ENCODE data around the gene KIAA0319L. TPM values are rescaled to one million over a fixed set of nuclear protein-coding genes. Genes with fewer than 3 reads are reported as not detected.

KIAA0319L gene
- total RNA-seq, 1 experiment from 2014 or later, result 22.8 TPM

GRCh38 chr1:35437200-35437599 lies 120.0 kb downstream of the KIAA0319L start:
- Histone ChIP-seq H3K4me3 (no peak overlapping the region), H3K4me1 (replicated peaks) (no peaks in the 10 kb centered on the region), H3K27ac (no peak overlapping the region), H3K36me3 (peaks cover 39% of the 10 kb centered on the region), H3K9me3 (replicated peaks) (no peaks in the 10 kb centered on the region), H3K27me3 (replicated peaks) (no peaks in the 10 kb centered on the region)
- no peak for DNase-seq (ENCODE audit: low read depth in 1 of 2, low spot score in 2 of 2)

DNA sequence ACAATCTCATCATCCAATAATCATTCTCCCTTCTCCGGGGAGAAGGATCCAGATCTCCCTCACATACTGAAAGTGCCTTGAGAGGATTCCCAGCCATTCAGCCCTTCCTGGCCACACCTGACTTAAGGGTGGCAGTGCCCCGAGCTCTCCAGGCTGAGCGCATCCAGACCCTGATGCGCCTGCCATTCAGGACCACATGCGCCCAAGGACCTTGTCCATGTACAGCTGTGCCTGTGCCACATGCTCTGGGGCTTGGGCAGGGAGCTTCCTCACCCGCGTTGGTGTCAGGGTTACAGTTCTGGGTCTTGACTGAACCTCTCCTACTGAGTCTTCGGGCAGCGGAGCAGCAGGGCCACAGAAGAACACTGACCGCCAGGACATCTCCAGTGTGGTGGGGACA lies 121.1 kb downstream of the KIAA0319L start:
- no peaks in the 10 kb centered on the region for H3K9me3 ChIP-seq (replicated peaks)
- H3K27ac ChIP-seq, result no peak overlapping the region
- H3K4me3 ChIP-seq, result no peak overlapping the region
- no peaks in the 10 kb centered on the region for H3K27me3 ChIP-seq (replicated peaks)
- no peaks in the 10 kb centered on the region for H3K4me1 ChIP-seq (replicated peaks)
- no peak for DNase-seq (ENCODE audit: low read depth in 1 of 2, low spot score in 2 of 2)
- peaks cover 35% of the 10 kb centered on the region for H3K36me3 ChIP-seq

DNA sequence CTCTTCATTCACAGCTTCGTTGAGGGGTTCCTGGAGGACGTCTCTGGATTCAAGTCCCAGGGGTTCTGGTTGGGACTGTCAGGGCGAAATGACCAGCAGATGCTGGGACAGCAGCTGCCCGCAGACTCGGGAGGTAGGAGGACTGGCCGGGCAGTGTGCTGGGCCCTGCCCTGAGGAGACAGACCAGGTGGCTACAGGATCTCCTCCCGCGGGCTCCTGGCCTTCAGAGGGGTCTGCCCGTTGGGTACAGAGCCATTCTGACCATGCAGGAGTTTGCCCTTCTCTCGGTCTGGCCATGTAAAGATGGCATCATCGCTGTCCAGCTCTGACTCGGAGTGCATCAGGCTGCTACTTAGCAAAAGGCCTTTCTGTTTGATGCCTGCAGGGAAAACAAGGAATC lies 122.5 kb downstream of the KIAA0319L start:
- Histone ChIP-seq H3K36me3 (peaks cover 30% of the 10 kb centered on the region), H3K4me3 (no peak overlapping the region), H3K27ac (no peak overlapping the region), H3K9me3 (replicated peaks) (no peaks in the 10 kb centered on the region), H3K27me3 (replicated peaks) (no peaks in the 10 kb centered on the region), H3K4me1 (replicated peaks) (no peaks in the 10 kb centered on the region)
- no peak for DNase-seq (ENCODE audit: low read depth in 1 of 2, low spot score in 2 of 2)

GRCh38 chr1:35433714-35434113 lies 123.5 kb downstream of the KIAA0319L start:
- Histone ChIP-seq H3K4me1 (replicated peaks) (no peaks in the 10 kb centered on the region), H3K9me3 (replicated peaks) (no peaks in the 10 kb centered on the region), H3K27ac (no peak overlapping the region), H3K4me3 (no peak overlapping the region), H3K27me3 (replicated peaks) (no peaks in the 10 kb centered on the region), H3K36me3 (peaks cover 30% of the 10 kb centered on the region)
- no peak for DNase-seq (ENCODE audit: low read depth in 1 of 2, low spot score in 2 of 2)

- no peak for DNase-seq (ENCODE audit: low read depth in 1 of 2, low spot score in 2 of 2)
- no peaks in the 10 kb centered on the region for H3K4me1 ChIP-seq (replicated peaks)
- no peak overlapping the region for H3K27ac ChIP-seq
- H3K4me3 ChIP-seq, result no peak overlapping the region
- peaks cover 30% of the 10 kb centered on the region for H3K36me3 ChIP-seq
- H3K27me3 ChIP-seq (replicated peaks), result no peaks in the 10 kb centered on the region
- no peaks in the 10 kb centered on the region for H3K9me3 ChIP-seq (replicated peaks)
Observed at GRCh38 chr1:35432231-35432630, 125.0 kb downstream of the KIAA0319L start.

- Histone ChIP-seq H3K9me3 (replicated peaks) (no peaks in the 10 kb centered on the region), H3K4me3 (no peak overlapping the region), H3K27me3 (replicated peaks) (no peaks in the 10 kb centered on the region), H3K27ac (no peak overlapping the region), H3K4me1 (replicated peaks) (no peaks in the 10 kb centered on the region), H3K36me3 (peaks cover 28% of the 10 kb centered on the region)
- no peak for DNase-seq (ENCODE audit: low read depth in 1 of 2, low spot score in 2 of 2)
Observed at GRCh38 chr1:35431173-35431599, 126.0 kb downstream of the KIAA0319L start.

DNA sequence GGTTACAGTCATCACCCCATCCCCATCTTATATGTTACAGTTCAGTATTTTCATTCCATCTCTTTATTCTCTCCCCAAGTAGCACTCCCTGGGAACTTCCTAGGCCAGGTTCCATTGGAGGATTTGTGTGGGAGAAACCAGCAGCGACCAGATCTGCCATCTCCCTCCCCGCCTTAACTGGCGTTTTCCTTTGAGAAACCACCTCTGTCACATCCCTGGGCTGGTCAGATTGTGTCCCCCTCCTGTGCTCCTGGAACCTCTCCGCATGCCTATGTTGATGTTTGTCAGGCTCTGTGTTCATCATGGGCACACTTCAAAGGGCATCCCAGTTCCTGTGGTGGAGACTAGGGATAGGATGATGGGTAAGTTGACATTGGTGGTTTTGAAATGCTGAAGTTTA lies 126.4 kb downstream of the KIAA0319L start:
- no peaks in the 10 kb centered on the region for H3K27me3 ChIP-seq (replicated peaks)

GRCh38 chr1:35428360-35428759 lies 128.8 kb downstream of the KIAA0319L start:
- no peaks in the 10 kb centered on the region for H3K9me3 ChIP-seq (replicated peaks)
- no peak overlapping the region for H3K4me3 ChIP-seq
- no peak overlapping the region for H3K27ac ChIP-seq
- peaks cover 18% of the 10 kb centered on the region; the same call in 1 of the 2 replicates for H3K36me3 ChIP-seq
- DNase-seq (ENCODE audit: low read depth in 1 of 2, low spot score in 2 of 2), result no peak
- no peaks in the 10 kb centered on the region for H3K4me1 ChIP-seq (replicated peaks)
- no peaks in the 10 kb centered on the region for H3K27me3 ChIP-seq (replicated peaks)

More for the DNA sequence above, 126.4 kb downstream of the KIAA0319L start:
- peaks cover 25% of the 10 kb centered on the region for H3K36me3 ChIP-seq
- no peaks in the 10 kb centered on the region for H3K4me1 ChIP-seq (replicated peaks)
- no peak overlapping the region for H3K4me3 ChIP-seq
- DNase-seq (ENCODE audit: low read depth in 1 of 2, low spot score in 2 of 2), result no peak
- H3K9me3 ChIP-seq (replicated peaks), result no peaks in the 10 kb centered on the region
- H3K27ac ChIP-seq, result no peak overlapping the region

GRCh38 chr1:35426097-35426586 lies 131.1 kb downstream of the KIAA0319L start:
- Histone ChIP-seq H3K27me3 (replicated peaks) (no peaks in the 10 kb centered on the region), H3K36me3 (peaks cover 10% of the 10 kb centered on the region; the same call in 1 of the 2 replicates), H3K27ac (no peak overlapping the region), H3K9me3 (replicated peaks) (no peaks in the 10 kb centered on the region), H3K4me3 (no peak overlapping the region), H3K4me1 (replicated peaks) (no peaks in the 10 kb centered on the region)
- DNase-seq (ENCODE audit: low read depth in 1 of 2, low spot score in 2 of 2), result no peak

- no peak for DNase-seq (ENCODE audit: low read depth in 1 of 2, low spot score in 2 of 2)
- H3K4me1 ChIP-seq (replicated peaks), result no peaks in the 10 kb centered on the region
- H3K36me3 ChIP-seq, result peaks cover 47% of the 10 kb centered on the region
- H3K27me3 ChIP-seq (replicated peaks), result no peaks in the 10 kb centered on the region; the same call in 1 of the 2 replicates
- H3K27ac ChIP-seq, result no peak overlapping the region
- no peak overlapping the region for H3K4me3 ChIP-seq
- no peaks in the 10 kb centered on the region for H3K9me3 ChIP-seq (replicated peaks)
Observed at GRCh38 chr1:35408925-35409324, 148.3 kb downstream of the KIAA0319L start.

DNA sequence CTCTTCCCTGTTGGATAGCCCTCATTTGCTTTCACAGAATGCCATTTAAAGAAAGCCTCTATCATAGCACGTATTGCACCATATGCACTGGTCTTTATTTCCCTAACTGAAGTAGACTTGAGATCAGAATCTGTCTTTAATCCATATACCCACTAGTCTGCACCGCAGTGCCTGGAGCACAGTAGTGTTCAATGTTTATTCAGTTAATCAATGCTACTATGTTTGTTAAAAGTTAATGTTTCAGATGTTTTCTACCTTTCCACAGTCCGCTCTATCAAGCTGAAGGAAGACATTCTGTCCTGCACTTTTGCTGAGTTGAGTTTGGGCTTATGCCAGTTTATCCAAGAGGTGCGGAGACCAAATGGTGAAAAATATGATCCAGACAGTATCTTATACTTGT lies 149.5 kb downstream of the KIAA0319L start:
- Histone ChIP-seq H3K4me1 (replicated peaks) (no peaks in the 10 kb centered on the region), H3K36me3 (peaks cover 43% of the 10 kb centered on the region), H3K27ac (no peak overlapping the region), H3K4me3 (no peak overlapping the region), H3K9me3 (replicated peaks) (no peaks in the 10 kb centered on the region), H3K27me3 (replicated peaks) (no peaks in the 10 kb centered on the region; the same call in 1 of the 2 replicates)
- DNase-seq (ENCODE audit: low read depth in 1 of 2, low spot score in 2 of 2), result no peak

DNA sequence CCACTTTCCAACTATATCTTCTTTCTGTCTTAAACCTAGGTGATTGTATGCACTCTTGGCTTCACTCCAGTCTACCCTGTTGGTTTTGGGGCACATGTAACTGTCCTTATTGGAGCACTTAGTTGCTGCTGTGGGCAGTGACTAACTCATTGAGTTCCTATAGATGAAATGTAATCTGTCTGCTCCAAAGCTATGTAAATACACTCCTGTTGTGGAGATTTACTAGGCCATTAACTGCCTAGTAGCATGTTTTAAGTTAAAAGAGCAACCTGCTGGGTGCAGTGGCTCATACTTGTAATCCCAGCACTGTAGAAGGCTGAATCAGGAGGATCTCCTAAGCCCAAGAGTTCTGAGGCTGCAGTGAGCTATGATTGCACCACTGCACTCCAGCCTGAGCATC lies 151.1 kb downstream of the KIAA0319L start:
- DNase-seq (ENCODE audit: low read depth in 1 of 2, low spot score in 2 of 2), result no peak
- no peaks in the 10 kb centered on the region for H3K9me3 ChIP-seq (replicated peaks)
- H3K36me3 ChIP-seq, result peaks cover 47% of the 10 kb centered on the region
- H3K4me1 ChIP-seq (replicated peaks), result no peaks in the 10 kb centered on the region
- no peak overlapping the region for H3K4me3 ChIP-seq
- H3K27me3 ChIP-seq (replicated peaks), result no peaks in the 10 kb centered on the region; the same call in 1 of the 2 replicates
- H3K27ac ChIP-seq, result no peak overlapping the region

- DNase-seq (ENCODE audit: low read depth in 1 of 2, low spot score in 2 of 2), result no peak
- peaks cover 61% of the 10 kb centered on the region for H3K36me3 ChIP-seq
- H3K27me3 ChIP-seq (replicated peaks), result no peaks in the 10 kb centered on the region; the same call in 1 of the 2 replicates
- H3K27ac ChIP-seq, result no peak overlapping the region
- no peaks in the 10 kb centered on the region for H3K4me1 ChIP-seq (replicated peaks)
- H3K4me3 ChIP-seq, result no peak overlapping the region
- H3K9me3 ChIP-seq (replicated peaks), result no peaks in the 10 kb centered on the region
Observed at GRCh38 chr1:35401049-35401448, 156.2 kb downstream of the KIAA0319L start.

GRCh38 chr1:35398739-35399138 lies 158.5 kb downstream of the KIAA0319L start:
- Histone ChIP-seq H3K4me1 (replicated peaks) (no peaks in the 10 kb centered on the region), H3K27ac (no peak overlapping the region), H3K9me3 (replicated peaks) (no peaks in the 10 kb centered on the region), H3K4me3 (no peak overlapping the region), H3K27me3 (replicated peaks) (no peaks in the 10 kb centered on the region), H3K36me3 (peaks cover 69% of the 10 kb centered on the region)
- no peak for DNase-seq (ENCODE audit: low read depth in 1 of 2, low spot score in 2 of 2)

GRCh38 chr1:35394386-35394785 lies 162.8 kb downstream of the KIAA0319L start:
- Histone ChIP-seq H3K36me3 (peaks cover 64% of the 10 kb centered on the region), H3K4me1 (replicated peaks) (no peaks in the 10 kb centered on the region), H3K27me3 (replicated peaks) (no peaks in the 10 kb centered on the region), H3K9me3 (replicated peaks) (no peaks in the 10 kb centered on the region), H3K27ac (no peak overlapping the region), H3K4me3 (no peak overlapping the region)
- DNase-seq (ENCODE audit: low read depth in 1 of 2, low spot score in 2 of 2), result no peak

Data from SJSA1 (cell line).